ENCODE measurements around the gene MTRF1.

DNA sequence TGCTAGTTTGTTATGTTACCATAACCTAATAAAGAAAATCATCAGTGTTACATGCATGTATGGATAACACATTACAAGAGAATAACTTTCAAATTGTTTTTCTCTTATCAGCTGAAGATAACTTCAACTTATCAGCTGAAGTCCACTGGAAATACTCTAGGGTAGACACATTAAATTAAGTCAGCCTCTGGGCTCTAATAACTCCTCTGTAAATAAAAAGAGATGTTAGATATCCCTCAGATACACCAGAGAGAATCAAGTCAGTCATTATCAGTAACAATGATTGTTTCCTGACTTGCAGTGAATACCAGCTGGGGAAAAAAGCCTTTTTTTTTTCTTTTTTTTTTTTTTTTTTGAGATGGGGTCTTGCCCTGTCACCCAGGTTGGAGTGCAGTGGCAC is 67.4 kb downstream of the MTRF1 start:
- TF ChIP-seq POLR2A (IDR thresholded peaks at IDR 0.05) = no peak
- TF ChIP-seq, protein P1, sequence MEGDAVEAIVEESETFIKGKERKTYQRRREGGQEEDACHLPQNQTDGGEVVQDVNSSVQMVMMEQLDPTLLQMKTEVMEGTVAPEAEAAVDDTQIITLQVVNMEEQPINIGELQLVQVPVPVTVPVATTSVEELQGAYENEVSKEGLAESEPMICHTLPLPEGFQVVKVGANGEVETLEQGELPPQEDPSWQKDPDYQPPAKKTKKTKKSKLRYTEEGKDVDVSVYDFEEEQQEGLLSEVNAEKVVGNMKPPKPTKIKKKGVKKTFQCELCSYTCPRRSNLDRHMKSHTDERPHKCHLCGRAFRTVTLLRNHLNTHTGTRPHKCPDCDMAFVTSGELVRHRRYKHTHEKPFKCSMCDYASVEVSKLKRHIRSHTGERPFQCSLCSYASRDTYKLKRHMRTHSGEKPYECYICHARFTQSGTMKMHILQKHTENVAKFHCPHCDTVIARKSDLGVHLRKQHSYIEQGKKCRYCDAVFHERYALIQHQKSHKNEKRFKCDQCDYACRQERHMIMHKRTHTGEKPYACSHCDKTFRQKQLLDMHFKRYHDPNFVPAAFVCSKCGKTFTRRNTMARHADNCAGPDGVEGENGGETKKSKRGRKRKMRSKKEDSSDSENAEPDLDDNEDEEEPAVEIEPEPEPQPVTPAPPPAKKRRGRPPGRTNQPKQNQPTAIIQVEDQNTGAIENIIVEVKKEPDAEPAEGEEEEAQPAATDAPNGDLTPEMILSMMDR (IDR thresholded peaks at IDR 0.05) = no peak

All from suprapubic skin (tissue), 3 donors.